Astrocyte of the hippocampus (primary cell): ENCODE results near the gene ZSWIM5.
"Not testable (repeated sequence)": the region's sequence is repeated elsewhere in the genome, so short reads cannot be mapped to it uniquely, and the experiment has no call there.

ENCODE experiments used
- DNase-seq: peaks from one replicate; pipeline ENCODE4 v3.0.0; 2011; ENCODE audit warnings: low read depth, low spot score

The ZSWIM5 gene

DNA sequence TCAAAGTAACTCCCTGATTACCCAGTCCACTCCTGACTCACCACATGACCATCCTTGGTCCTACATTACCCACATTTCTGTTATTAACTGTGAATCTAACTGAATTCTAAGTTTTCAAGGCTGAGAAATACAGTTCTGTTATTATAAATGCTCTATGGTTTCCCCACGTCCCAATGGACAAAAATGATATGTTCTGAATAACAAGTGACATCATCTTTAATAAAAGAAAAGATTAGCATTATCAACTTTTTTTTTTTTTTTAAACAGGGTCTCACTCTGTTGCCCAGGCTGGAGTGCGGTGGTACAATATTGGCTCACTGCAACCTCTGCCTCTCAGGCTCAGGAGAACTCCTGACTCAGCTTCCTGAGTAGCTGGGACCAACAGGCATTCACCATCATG, 59.6 kb downstream of the ZSWIM5 start:
- DNase-seq: no peak

GRCh38 chr1:45141247-45142003, 65.0 kb downstream of the ZSWIM5 start:
- DNase-seq: no peak

DNA sequence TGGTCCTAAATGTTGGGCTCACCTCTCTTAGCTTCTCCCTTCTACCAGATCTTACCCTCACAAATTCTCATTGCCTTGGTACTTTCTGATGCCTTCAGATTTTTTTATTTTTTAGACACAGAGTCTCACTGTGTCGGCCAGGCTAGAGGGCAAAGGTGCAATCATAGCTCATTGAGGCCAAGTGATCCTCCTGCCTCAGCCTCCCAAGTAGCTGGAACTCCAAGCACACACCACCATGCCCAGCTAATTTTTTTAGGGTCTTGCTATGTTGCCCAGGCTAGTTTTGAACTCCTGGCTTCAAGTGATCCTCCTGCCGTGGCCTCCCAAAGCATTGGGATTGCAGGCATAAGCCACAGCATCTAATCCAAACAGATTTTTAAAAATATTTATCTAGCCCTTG, 69.4 kb downstream of the ZSWIM5 start:
- no peak for DNase-seq

GRCh38 chr1:45135316-45135715, 71.1 kb downstream of the ZSWIM5 start:
- no peak for DNase-seq

DNA sequence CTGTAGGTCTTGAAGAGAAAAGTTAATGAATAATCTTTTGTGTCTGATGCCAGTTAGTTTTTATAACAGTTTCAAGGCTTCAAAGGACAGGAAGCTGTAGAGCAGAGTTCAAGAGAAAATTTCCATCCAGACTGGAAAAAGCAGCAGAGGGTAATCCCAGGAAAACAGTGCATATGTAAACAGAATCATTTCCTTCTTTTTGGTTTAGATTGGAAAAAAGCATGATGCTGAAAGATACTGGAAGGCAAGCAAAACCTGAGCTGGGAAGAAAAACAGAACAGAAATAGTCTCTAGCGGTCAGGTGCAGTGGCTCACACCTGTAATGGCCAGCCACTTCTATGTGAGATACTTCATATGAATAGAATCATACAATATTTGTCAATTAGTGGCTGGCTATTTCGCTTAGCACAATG, 71.9 kb downstream of the ZSWIM5 start:
- no peak for DNase-seq

DNA sequence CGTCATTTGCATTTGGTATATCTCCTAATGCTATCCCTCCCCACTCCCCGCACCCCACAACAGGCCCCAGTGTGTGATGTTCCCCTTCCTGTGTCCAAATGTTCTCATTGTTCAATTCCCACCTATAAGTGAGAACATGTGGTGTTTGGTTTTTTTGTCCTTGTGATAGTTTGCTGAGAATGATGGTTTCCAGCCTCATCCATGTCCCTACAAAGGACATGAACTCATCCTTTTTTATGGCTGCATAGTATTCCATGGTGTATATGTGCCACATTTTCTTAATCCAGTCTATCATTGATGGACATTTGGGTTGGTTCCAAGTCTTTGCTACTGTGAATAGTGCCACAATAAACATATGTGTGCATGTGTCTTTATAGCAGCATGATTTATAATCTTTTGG, 73.7 kb downstream of the ZSWIM5 start:
- not testable (repeated sequence) for DNase-seq

DNA sequence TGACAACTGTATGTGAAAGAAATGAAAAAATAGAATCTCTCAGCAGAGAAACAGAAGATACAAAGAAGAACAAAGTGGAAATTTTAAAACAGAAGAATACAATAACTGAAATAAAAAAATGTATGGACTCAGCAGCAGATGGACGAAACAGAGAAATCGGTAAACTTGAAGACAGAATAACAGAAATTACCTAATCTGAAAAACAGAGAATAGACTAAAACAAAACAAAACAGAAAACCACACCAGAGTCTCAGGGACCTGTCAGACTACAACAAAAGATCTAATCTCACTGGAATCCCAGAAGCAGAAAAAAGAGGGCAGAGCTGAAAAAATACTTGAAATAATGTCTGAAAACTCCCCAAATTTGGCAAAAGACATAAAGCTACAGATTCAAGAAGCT, 83.0 kb downstream of the ZSWIM5 start:
- no peak for DNase-seq

DNA sequence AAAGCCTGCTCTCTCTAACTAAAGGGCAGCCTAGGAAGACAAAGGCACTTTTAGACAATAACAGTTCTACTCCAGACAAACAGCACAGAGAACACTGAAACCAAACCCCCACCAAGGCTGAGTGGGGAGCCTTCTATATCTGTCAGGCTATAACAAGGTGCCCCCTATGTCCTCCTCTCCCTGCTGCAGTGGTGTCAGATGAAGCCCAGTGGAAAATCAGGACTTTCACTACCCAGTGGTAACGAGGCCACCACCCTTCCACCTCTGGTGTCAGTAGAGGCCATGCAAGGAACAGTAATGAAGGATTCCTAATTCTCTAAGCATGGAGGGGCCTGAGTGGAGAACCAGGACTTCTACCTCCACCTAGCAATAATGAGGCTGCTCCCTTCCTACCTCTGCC, 83.7 kb downstream of the ZSWIM5 start:
- DNase-seq: no peak

DNA sequence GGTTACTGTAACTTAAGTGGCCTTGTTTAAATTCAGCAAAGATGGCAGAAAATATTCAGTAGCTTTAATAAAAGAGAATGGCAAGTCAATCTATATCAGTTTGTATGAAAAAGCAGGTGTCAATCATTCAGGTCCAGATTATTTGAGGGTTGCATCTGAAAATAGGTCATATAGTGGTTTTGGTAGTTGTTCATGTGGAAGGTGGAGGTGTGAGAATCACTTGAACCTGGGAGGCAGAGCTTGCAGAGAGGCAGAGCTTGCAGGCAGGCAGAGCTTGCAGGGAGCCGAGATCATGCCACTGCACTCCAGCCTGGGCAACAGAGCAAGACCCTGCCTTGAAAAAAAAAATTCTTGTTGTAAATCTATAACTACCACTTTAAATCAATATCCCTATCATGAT, 88.6 kb downstream of the ZSWIM5 start:
- no peak for DNase-seq

DNA sequence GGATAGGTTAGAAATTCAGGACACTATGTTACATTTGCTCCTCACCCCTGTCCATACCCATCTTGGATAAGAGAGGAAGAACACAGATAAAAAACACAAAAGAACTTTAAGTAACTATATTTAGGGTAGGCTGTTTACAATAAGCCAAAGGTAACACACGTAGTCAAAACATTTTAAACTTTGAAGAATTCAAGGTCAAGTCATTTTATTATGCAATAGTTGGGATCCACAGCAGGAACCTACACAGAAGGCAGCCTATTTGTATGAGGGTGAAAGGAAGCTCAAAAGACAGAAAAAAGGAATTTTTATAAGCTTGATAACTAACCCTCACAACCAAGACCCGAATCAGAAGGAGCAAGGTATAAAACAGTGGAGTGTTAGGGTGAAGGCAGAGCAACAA, 89.6 kb downstream of the ZSWIM5 start:
- DNase-seq: no peak

GRCh38 chr1:45116340-45116739, 90.1 kb downstream of the ZSWIM5 start:
- DNase-seq: no peak

DNA sequence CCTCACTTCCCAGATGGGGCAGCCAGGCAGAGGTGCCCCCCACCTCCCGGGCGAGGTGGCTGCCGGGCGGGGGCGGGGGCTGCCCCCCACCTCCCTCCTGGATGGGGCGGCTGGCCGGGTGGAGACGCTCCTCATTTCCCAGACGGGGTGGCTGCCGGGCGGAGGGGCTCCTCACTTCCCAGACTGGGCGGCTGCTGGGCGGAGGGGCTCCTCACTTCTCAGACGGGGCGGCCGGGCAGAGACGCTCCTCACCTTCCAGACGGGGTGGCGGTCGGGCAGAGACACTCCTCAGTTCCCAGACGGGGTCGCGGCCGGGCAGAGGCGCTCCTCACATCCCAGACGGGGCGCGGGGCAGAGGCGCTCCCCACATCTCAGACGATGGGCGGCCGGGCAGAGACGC, 91.2 kb downstream of the ZSWIM5 start:
- DNase-seq: not testable (repeated sequence)

- no peak for DNase-seq
Measured at GRCh38 chr1:45112661-45113060, 93.7 kb downstream of the ZSWIM5 start.

GRCh38 chr1:45111239-45111638, 95.2 kb downstream of the ZSWIM5 start:
- DNase-seq: no peak

- no peak for DNase-seq
Measured at GRCh38 chr1:45107782-45108181, 98.6 kb downstream of the ZSWIM5 start.

DNA sequence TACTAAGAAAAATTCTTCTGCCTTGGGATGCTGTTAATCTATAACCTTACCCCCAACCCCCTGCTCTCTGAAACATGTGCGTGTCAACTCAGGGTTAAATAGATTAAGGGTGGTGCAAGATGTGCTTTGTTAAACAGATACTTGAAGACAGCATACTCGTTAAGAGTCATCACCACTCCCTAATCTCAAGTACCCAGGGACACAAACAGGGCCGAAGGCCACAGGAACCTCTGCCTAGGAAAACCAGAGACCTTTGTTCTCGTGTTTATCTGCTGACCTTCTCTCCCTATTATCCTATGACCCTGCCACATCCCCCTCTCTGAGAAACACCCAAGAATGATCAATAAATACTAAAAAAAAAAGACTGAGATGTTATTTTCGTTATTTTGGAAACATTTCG, 99.5 kb downstream of the ZSWIM5 start:
- not testable (repeated sequence) for DNase-seq

- not testable (repeated sequence) for DNase-seq
Measured at GRCh38 chr1:45106156-45106545, 100.3 kb downstream of the ZSWIM5 start.

DNA sequence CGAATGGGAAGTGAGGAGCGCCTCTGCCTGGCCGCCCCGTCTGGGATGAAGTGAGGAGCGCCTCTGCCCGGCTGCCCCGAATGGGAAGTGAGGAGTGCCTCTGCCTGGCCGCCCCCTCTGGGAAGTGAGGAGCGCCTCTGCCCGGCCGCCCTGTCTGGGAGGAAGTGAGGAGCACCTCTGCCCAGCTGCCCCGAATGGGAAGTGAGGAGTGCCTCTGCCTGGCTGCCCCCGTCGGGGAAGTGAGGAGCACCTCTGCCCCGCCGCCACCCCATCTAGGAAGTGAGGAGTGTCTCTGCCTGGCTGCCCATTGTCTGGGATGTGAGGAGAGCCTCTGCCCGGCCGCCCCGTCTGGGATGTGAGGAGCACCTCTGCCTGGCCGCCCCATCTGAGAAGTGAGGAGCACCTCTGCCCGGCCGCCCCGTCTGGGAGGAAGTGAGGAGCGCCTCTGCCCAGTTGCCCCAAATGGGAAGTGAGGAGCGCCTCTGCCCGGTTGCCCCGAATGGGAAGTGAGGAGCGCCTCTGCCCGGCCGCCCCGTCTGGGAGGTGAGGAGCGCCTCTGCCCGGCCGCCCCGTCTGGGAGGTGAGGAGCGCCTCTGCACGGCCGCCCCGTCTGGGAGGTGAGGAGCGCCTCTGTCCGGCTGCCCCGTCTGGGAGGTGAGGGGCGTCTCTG, 100.8 kb downstream of the ZSWIM5 start:
- DNase-seq: not testable (repeated sequence)

GRCh38 chr1:45103534-45103933, 102.9 kb downstream of the ZSWIM5 start:
- no peak for DNase-seq

- no peak for DNase-seq
Measured at GRCh38 chr1:45101947-45102346, 104.5 kb downstream of the ZSWIM5 start.

GRCh38 chr1:45101528-45101927, 104.9 kb downstream of the ZSWIM5 start:
- DNase-seq: not testable (repeated sequence)

GRCh38 chr1:45097944-45098343, 108.5 kb downstream of the ZSWIM5 start:
- no peak for DNase-seq

DNA sequence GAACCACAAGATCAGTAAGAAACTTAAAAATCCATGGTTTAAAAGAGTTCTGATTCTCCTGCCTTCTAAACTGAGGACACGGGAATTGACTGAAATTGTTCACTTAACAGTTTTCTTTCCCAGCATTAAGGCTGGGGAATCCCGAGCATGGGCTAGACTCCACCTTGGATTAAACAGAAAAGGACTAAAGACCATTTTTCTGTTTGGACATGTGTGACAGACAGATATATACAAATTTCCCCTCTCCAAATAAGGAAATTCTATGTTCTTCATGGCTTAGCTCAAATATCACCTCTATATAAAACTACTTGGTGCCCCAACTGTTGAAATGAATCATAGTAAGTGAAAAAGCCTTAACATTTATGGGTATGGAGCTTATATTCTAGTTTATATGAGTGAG, 109.3 kb downstream of the ZSWIM5 start:
- DNase-seq: no peak
